ENCODE results near the gene CIT.

CIT gene

DNA sequence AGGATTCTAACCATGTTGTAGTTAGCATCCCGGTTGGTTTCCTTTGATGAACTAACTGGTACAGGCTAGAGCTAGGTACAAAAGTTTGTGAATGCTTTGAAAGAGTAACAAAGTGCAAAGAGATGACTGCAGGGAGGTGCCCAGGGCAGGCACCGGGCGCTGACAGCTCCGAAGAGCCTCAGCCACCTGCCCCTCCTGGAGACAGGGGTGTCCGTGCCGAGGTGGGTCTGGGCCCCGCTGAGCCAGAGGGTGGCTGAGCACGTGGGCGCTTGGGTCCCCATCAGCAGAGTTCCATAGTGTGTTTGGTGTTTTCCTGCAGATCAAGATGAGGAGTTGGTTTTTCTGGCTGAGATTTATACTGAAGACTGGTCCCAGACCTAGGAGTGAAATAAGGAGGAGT lies 189.2 kb downstream of the CIT start:
- no peaks in the 10 kb centered on the region; a peak in 1 of 22 replicates for H4K20me1 ChIP-seq
- H3K27ac ChIP-seq = no peak overlapping the region
- H3K27me3 ChIP-seq = no peaks in the 10 kb centered on the region
- H3K9me3 ChIP-seq (replicated peaks in 1 of 11) = no peaks in the 10 kb centered on the region
- H3K4me2 ChIP-seq = no peak overlapping the region; a peak in 1 of 22 replicates
- H3K36me3 ChIP-seq = peaks cover under 1 to 100% (median 77%) of the 10 kb centered on the region in 11 experiments; a peak in 21 of 22 replicates
- no peak for TF ChIP-seq Cebpa-rat (IDR thresholded peaks at IDR 0.05)
- no peak overlapping the region for H3K9ac ChIP-seq
- peaks cover 2 to 20% (median 8%) of the 10 kb centered on the region in 10 experiments; a peak in 18 of 20 replicates for H3K4me1 ChIP-seq
- H3K4me3 ChIP-seq = no peak overlapping the region

DNA sequence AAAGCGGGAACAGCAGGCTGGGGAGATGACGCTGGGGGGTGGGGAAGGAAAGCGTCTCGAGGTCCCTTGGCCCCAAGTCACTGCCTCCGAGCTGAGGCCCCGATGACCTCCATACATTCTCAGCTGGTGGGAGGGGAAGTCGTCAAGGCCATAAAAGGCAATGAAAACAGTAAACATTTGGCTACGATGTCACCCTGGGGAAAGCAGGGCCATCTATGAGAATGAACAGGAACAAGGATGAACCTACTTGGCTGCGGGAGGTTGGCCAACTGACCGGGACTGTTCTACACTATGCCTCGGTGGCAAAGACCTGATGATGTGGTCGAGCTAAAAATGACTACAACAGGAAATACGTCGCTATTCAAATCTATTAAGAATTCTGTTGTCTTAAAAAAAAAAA lies 189.7 kb downstream of the CIT start:
- peaks cover 0 to 97% (median 74%) of the 10 kb centered on the region in 11 experiments; a peak in 21 of 22 replicates for H3K36me3 ChIP-seq

DNA sequence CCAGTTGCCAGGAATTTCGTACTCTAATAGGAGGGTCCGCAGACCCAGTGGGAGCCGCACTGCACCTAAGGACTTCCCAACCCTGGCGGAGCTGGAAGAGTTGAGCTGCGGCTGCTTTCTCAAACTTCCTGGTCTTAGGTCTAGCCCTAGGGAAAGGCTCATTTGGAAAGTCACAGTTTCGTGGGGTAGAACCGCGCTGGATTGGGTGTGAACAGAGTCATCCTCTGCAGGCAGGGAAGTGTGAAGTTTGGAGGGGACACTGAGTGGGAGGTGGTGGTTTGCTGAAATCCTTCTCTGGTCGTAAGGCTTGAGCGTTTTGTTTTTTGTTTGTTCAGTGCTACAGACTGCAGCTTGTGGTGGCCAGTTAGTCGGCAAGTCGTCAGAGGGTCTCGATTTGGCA lies 190.3 kb downstream of the CIT start:
- no peak overlapping the region for H3K27ac ChIP-seq

More for the DNA sequence above, 189.7 kb downstream of the CIT start:
- peaks cover 7 to 23% (median 13%) of the 10 kb centered on the region in 10 experiments for H3K4me1 ChIP-seq
- no peak overlapping the region for H3K9ac ChIP-seq
- no peak overlapping the region for H3K27ac ChIP-seq
- no peaks in the 10 kb centered on the region for H3K9me3 ChIP-seq (replicated peaks in 1 of 11)
- no peaks in the 10 kb centered on the region for H3K27me3 ChIP-seq
- H3K4me2 ChIP-seq = no peak overlapping the region
- no peak for TF ChIP-seq Cebpa-rat (IDR thresholded peaks at IDR 0.05)
- no peaks in the 10 kb centered on the region; a peak in 1 of 22 replicates for H4K20me1 ChIP-seq
- H3K4me3 ChIP-seq = no peak overlapping the region

DNA sequence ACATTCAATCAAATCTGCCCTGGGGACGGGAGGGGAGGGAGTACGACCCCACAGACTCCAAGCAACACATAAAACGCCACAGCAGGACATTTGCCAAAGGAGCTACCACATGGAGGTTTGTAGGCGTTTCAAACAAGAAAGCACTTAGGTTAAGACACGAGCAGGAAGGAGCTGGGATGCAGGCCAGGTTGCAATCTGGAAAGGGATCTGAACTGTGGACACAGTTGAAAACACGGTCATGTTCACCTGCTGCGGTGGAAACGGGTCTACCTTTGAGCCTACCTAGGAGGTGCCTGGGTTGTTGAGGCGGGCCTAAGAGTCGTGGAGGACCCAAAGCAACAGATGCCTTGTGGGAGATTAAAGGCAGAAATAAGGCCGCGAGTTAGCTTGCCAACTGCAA lies 190.8 kb downstream of the CIT start:
- Histone ChIP-seq H3K36me3 (peaks cover 5 to 97% (median 76%) of the 10 kb centered on the region in 11 experiments), H3K4me1 (peaks cover 12 to 26% (median 22%) of the 10 kb centered on the region in 10 experiments), H3K4me2 (no peak overlapping the region), H3K9me3 (replicated peaks in 1 of 11) (no peaks in the 10 kb centered on the region), H3K27ac (no peak overlapping the region), H4K20me1 (no peaks in the 10 kb centered on the region; a peak in 1 of 22 replicates), H3K9ac (no peak overlapping the region), H3K4me3 (no peak overlapping the region), H3K27me3 (no peaks in the 10 kb centered on the region)
- no peak for TF ChIP-seq Cebpa-rat (IDR thresholded peaks at IDR 0.05)

More for the DNA sequence above, 190.3 kb downstream of the CIT start:
- no peak overlapping the region for H3K4me2 ChIP-seq
- H3K4me3 ChIP-seq = no peak overlapping the region
- no peak for TF ChIP-seq Cebpa-rat (IDR thresholded peaks at IDR 0.05)
- H3K9me3 ChIP-seq (replicated peaks in 1 of 11) = no peaks in the 10 kb centered on the region
- H4K20me1 ChIP-seq = no peaks in the 10 kb centered on the region; a peak in 1 of 22 replicates
- H3K27me3 ChIP-seq = no peaks in the 10 kb centered on the region
- H3K9ac ChIP-seq = no peak overlapping the region
- peaks cover 1 to 97% (median 76%) of the 10 kb centered on the region in 11 experiments for H3K36me3 ChIP-seq
- H3K4me1 ChIP-seq = peaks cover 12 to 26% (median 19%) of the 10 kb centered on the region in 10 experiments

DNA sequence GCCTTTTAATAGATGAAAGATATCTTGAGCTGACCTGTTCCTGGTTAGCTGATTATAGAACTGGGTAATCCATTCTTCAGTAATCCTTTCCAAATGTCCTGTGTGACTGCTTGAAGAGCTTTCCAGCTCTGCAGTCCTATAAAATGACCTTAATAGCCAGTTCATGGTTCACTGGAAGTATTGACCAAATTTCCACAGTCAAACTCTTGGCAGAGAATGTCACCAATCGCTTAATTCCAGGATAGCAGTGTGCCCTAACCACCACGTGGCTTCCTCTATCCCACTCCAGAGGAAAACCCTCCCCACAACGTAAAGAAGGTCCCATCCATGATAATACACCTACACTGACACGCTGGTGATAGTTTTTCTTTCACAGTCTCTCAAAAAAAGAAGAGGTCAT lies 191.7 kb downstream of the CIT start:
- no peak overlapping the region for H3K9ac ChIP-seq
- H3K36me3 ChIP-seq = peaks cover 15 to 97% (median 76%) of the 10 kb centered on the region in 11 experiments
- peaks cover 0 to 1% (median 0%) of the 10 kb centered on the region in 11 experiments; a peak in 3 of 22 replicates for H4K20me1 ChIP-seq
- peaks cover 12 to 26% (median 23%) of the 10 kb centered on the region in 10 experiments for H3K4me1 ChIP-seq
- no peak overlapping the region for H3K27ac ChIP-seq
- no peaks in the 10 kb centered on the region for H3K27me3 ChIP-seq
- no peaks in the 10 kb centered on the region for H3K9me3 ChIP-seq (replicated peaks in 1 of 11)
- TF ChIP-seq Cebpa-rat (IDR thresholded peaks at IDR 0.05) = no peak
- H3K4me3 ChIP-seq = no peak overlapping the region
- no peak overlapping the region for H3K4me2 ChIP-seq

DNA sequence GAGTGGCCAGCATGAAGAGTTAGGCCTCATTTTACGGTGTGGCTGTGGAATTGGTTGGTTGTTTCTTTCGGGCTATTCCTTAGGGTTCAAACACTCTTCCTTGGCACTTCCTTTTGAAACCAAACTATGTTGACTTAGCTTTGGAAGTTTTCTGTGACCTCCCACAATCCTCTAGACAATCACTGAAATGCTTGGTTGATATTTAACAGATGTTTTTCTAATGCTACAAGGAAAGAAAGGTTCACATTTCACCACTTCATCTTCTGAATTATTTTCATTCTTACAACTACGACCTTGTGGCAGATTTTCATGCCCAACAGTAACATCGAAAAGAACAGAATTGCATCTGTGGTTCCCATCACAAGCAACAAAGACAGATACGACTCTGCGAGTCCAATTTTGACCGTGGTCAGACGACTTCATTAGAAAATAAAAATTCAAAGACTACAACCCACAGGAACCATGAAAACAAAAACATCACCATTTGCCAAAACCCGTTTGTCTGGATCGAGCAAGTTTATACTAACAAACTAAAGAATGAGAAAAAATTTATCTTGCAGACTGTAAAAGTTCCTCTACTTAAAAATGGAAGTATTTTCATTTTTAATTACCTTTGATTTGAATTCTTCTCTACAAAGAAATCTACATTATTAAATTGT lies 192.3 kb downstream of the CIT start:
- H3K27ac ChIP-seq = no peak overlapping the region
- no peaks in the 10 kb centered on the region for H3K9me3 ChIP-seq (replicated peaks in 1 of 11)
- TF ChIP-seq Cebpa-rat (IDR thresholded peaks at IDR 0.05) = no peak
- H3K27me3 ChIP-seq = no peaks in the 10 kb centered on the region
- H4K20me1 ChIP-seq = peaks cover 0 to 7% (median 0%) of the 10 kb centered on the region in 11 experiments; a peak in 4 of 22 replicates
- no peak overlapping the region for H3K9ac ChIP-seq
- peaks cover 12 to 26% (median 23%) of the 10 kb centered on the region in 10 experiments for H3K4me1 ChIP-seq
- no peak overlapping the region for H3K4me2 ChIP-seq
- peaks cover 21 to 97% (median 76%) of the 10 kb centered on the region in 11 experiments for H3K36me3 ChIP-seq
- no peak overlapping the region for H3K4me3 ChIP-seq

DNA sequence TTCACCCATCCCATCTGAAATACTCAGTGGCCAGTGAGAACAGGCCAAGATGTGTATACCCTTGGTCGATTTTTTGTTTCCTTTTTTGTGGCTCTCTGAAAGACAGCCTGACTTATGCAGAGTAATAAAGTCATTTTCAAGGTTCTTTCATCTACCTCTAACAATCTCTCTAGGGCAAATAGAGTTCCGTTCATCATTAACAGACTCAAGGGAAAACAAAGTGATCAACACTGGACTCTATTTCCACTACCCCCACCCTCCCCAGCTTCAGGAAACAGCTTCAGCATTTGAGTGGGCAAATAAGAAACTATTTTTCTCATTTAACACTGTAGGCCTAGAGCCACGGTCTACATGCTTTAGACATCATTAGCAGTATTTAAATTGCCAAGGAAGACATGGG lies 193.3 kb downstream of the CIT start:
- Histone ChIP-seq H3K4me2 (peak overlapping the region in 4 of 11 experiments; percentile 6 to 24 (median 10); a peak in 3 of 22 replicates), H3K27ac (0 out of 22 replicates have a peak overlapping the region, but pooled peaks of 1 of the 11 experiments have one; percentile 68), H3K4me1 (peaks cover 12 to 26% (median 23%) of the 10 kb centered on the region in 10 experiments), H4K20me1 (peaks cover 0 to 12% (median 0%) of the 10 kb centered on the region in 11 experiments; a peak in 5 of 22 replicates), H3K36me3 (peaks cover 31 to 97% (median 78%) of the 10 kb centered on the region in 11 experiments), H3K27me3 (no peaks in the 10 kb centered on the region), H3K9me3 (replicated peaks in 1 of 11) (no peaks in the 10 kb centered on the region), H3K9ac (no peak overlapping the region), H3K4me3 (no peak overlapping the region)
- no peak for TF ChIP-seq Cebpa-rat (IDR thresholded peaks at IDR 0.05)

DNA sequence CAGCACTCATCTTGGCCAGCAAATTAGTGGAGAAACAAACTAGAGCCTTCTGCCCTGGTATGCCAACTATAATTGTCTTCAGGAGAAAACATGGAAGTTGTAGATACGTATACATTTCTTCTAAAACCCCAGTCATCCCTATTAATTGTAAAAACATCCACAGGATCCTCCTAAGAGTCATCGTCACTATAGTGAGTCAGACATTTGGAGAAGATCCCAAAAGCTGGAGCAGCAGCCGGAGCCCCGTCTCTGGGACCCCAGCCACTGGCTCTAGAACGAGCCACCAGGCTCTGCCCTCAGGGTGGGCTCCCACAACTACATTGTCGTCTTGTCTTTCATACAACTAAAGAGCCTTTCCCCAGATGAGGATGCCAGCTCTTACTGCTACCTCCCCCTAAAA lies 193.7 kb downstream of the CIT start:
- Histone ChIP-seq H3K9ac (no peak overlapping the region), H3K27me3 (no peaks in the 10 kb centered on the region), H3K4me1 (peaks cover 12 to 26% (median 23%) of the 10 kb centered on the region in 10 experiments), H3K36me3 (peaks cover 35 to 97% (median 78%) of the 10 kb centered on the region in 11 experiments), H3K4me2 (peak overlapping the region in 6 of 11 experiments; percentile 6 to 66 (median 30); a peak in 8 of 22 replicates), H3K27ac (peak overlapping the region in 3 of 11 experiments; percentile 56 to 68 (median 58); a peak in 4 of 22 replicates), H4K20me1 (peaks cover 0 to 12% (median 0%) of the 10 kb centered on the region in 11 experiments; a peak in 5 of 22 replicates), H3K4me3 (no peak overlapping the region), H3K9me3 (replicated peaks in 1 of 11) (no peaks in the 10 kb centered on the region)
- no peak for TF ChIP-seq Cebpa-rat (IDR thresholded peaks at IDR 0.05)

DNA sequence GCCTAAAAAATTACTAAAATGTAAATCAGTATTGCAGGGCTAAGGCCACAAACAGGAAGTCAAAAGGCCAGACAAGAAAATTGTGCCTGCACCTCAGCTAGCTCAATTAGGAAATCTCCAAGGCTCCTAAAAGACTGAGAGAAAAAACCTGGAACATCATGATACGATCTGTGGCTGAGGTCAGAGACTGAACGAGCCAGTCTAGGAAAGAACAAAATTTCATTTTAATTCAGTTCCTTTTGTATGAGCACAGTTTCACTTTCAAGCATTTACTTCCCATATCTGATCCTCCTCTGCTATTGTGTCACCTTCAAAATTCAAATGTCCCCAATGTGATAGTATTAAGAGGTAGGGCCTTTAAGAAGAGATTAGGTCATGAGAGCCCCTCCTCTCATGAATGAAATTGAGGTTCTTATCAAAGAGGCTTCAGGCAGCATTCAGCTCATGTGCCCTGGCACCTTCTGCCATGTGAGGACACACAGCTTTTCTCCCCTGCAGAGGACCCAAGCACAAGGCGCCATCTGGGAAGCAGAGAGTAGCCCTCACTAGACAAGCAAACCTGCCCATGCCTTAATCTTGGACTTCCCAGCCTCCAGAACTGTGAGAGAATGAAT lies 194.4 kb downstream of the CIT start:
- Histone ChIP-seq H4K20me1 (peaks cover 0 to 12% (median 0%) of the 10 kb centered on the region in 11 experiments; a peak in 5 of 22 replicates), H3K36me3 (peaks cover 42 to 97% (median 78%) of the 10 kb centered on the region in 11 experiments), H3K9ac (peak overlapping the region in 4 of 11 experiments; percentile 25 to 56 (median 36); a peak in 5 of 22 replicates), H3K4me3 (no peak overlapping the region), H3K4me1 (peaks cover 12 to 25% (median 21%) of the 10 kb centered on the region in 10 experiments), H3K27ac (peak overlapping the region in 10 of 11 experiments; percentile 3 to 68 (median 47); a peak in 16 of 22 replicates), H3K9me3 (replicated peaks in 1 of 11) (no peaks in the 10 kb centered on the region), H3K27me3 (no peaks in the 10 kb centered on the region), H3K4me2 (peak overlapping the region in 8 of 11 experiments; percentile 1 to 67 (median 32); a peak in 14 of 22 replicates)
- TF ChIP-seq Cebpa-rat (IDR thresholded peaks at IDR 0.05) = no peak

All from BLaER1 treated with 17β-estradiol and CSF1 and Interleukin-3, amounts not matched to agents 10 nM and 100 nM (cell line).